PC-9 (cell line): ENCODE results near the gene SHF. TPM values are rescaled to one million over a fixed set of nuclear protein-coding genes. Genes with fewer than 3 reads are reported as not detected.

ENCODE experiments used
- BruUV-seq: library from RNA; stranded (reverse); fragments of 400-500 nt; replicated peaks from 2 replicates; lab custom pipeline; 2021; lab: Mats Ljungman, UMichigan
- CTCF ChIA-PET: fragments of 300-600 bp; sonication (Branson Sonifier 250); formaldehyde crosslinking; loops from one replicate; lab custom pipeline; 2022; ENCODE audit warnings: antibody characterized with exemption; lab: Charles Lee
- POLR2A ChIA-PET: fragments of 300-600 bp; sonication (Branson Sonifier 250); formaldehyde crosslinking; loops from one replicate; lab custom pipeline; 2022; ENCODE audit warnings: antibody characterized with exemption; ENCODE audit not compliant: unreplicated experiment; lab: Charles Lee
- DNase-seq, 2 experiments: peaks; one replicate each; pipeline versions ENCODE4 v3.0.0 to v3.0.0-alpha.2; 2015 to 2022; ENCODE audit warnings: mixed read lengths in 1 of 2
- H2AFZ ChIP-seq: fragments of 200-600 bp; sonication (generic); 2 replicates; pipeline ENCODE4 v1.8.1; 2017; ENCODE audit warnings: antibody characterized with exemption
- H3F3A ChIP-seq: fragments of 200-600 bp; sonication (generic); 2 replicates; pipeline ENCODE4 v1.8.1; 2017; ENCODE audit warnings: antibody characterized with exemption, mild to moderate bottlenecking, low read depth; ENCODE audit not compliant: insufficient read depth
- H3K27ac ChIP-seq: fragments of 200-600 bp; sonication (generic); 2 replicates; pipeline ENCODE4 v1.6.1; 2016; ENCODE audit warnings: mixed run types
- H3K27me3 ChIP-seq: fragments of 200-600 bp; sonication (generic); 2 replicates; pipeline ENCODE4 v1.6.1; 2016; ENCODE audit warnings: low read depth, mixed run types; ENCODE audit not compliant: insufficient read depth
- H3K36me3 ChIP-seq: fragments of 200-600 bp; sonication (generic); 2 replicates; pipeline ENCODE4 v1.6.1; 2016; ENCODE audit warnings: low read depth, mixed run types
- H3K4me1 ChIP-seq: fragments of 200-600 bp; sonication (generic); replicated peaks from 2 replicates; pipeline ENCODE4 v1.6.1; 2016; ENCODE audit warnings: mixed run types; ENCODE audit not compliant: insufficient read depth
- H3K4me2 ChIP-seq: fragments of 200-600 bp; sonication (generic); 2 replicates; pipeline ENCODE4 v1.6.1; 2017; ENCODE audit warnings: mixed run types
- H3K4me3 ChIP-seq: fragments of 200-600 bp; sonication (generic); 2 replicates; pipeline ENCODE4 v1.6.1; 2016; ENCODE audit warnings: mixed run types
- H3K79me2 ChIP-seq: fragments of 200-600 bp; sonication (generic); 2 replicates; pipeline ENCODE4 v1.6.1; 2017; ENCODE audit warnings: low read depth, mixed run types
- H3K9me2 ChIP-seq: fragments of 200-600 bp; sonication (generic); 2 replicates; pipeline ENCODE4 v1.8.1; 2017; ENCODE audit warnings: mild to moderate bottlenecking; ENCODE audit not compliant: insufficient read depth
- H3K9me3 ChIP-seq: fragments of 200-600 bp; sonication (generic); 2 replicates; pipeline ENCODE4 v1.8.1; 2016; ENCODE audit warnings: low read depth; ENCODE audit not compliant: insufficient read depth
- H4K20me1 ChIP-seq: fragments of 200-600 bp; sonication (generic); 2 replicates; pipeline ENCODE4 v1.8.1; 2017; ENCODE audit not compliant: insufficient read depth
- EZH2 ChIP-seq: fragments of 200-600 bp; sonication (generic); IDR thresholded peaks from 2 replicates; pipeline ENCODE4 v1.8.0; 2017; ENCODE audit warnings: antibody characterized with exemption, low read depth
- intact Hi-C: fragments of 100-400 bp; cut with micrococcal nuclease; formaldehyde crosslinking; loops from one replicate; pipeline ENCODE4 v1.10.0; 2022; ENCODE audit not compliant: unreplicated experiment
- total RNA-seq: library from RNA; stranded (reverse); gene quantifications from 2 replicates; pipeline ENCODE4 v1.2.3, GENCODE V29; 2021
- TF ChIP-seq, protein P1 (sequence below): fragments of 200-600 bp; sonication (generic); conservative IDR thresholded peaks from 2 replicates; pipeline ENCODE4 v1.6.1; 2017; ENCODE audit warnings: mixed run types, antibody characterized with exemption, mild to moderate bottlenecking, moderate library complexity

Gene SHF
- total RNA-seq, 1 experiment from 2014 or later, result 6.1 TPM

GRCh38 chr15:45228931-45229330, 41.2 kb upstream of the SHF start:
- H3K4me2 ChIP-seq, result no peak overlapping the region
- no peak overlapping the region for H3K4me3 ChIP-seq
- H3K9me3 ChIP-seq, result no peaks in the 10 kb centered on the region
- no peaks in the 10 kb centered on the region for H3K79me2 ChIP-seq
- H4K20me1 ChIP-seq, result no peaks in the 10 kb centered on the region
- POLR2A ChIA-PET, result no interaction called here
- no peaks in the 10 kb centered on the region for H3K9me2 ChIP-seq
- H3K4me1 ChIP-seq, result no peaks in the 10 kb centered on the region
- CTCF ChIA-PET, result no interaction called here
- H3K27ac ChIP-seq, result no peak overlapping the region
- no peaks in the 10 kb centered on the region for H3F3A ChIP-seq
- no peaks in the 10 kb centered on the region for H3K36me3 ChIP-seq
- no TSS peak for BruUV-seq
- H2AFZ ChIP-seq, result no peak overlapping the region
- intact Hi-C loops, result no loop called here
- DNase-seq, result no peak
- H3K27me3 ChIP-seq, result no peaks in the 10 kb centered on the region; the same call in 1 of the 2 replicates
- no peak for TF ChIP-seq EZH2
- TF ChIP-seq, protein P1, sequence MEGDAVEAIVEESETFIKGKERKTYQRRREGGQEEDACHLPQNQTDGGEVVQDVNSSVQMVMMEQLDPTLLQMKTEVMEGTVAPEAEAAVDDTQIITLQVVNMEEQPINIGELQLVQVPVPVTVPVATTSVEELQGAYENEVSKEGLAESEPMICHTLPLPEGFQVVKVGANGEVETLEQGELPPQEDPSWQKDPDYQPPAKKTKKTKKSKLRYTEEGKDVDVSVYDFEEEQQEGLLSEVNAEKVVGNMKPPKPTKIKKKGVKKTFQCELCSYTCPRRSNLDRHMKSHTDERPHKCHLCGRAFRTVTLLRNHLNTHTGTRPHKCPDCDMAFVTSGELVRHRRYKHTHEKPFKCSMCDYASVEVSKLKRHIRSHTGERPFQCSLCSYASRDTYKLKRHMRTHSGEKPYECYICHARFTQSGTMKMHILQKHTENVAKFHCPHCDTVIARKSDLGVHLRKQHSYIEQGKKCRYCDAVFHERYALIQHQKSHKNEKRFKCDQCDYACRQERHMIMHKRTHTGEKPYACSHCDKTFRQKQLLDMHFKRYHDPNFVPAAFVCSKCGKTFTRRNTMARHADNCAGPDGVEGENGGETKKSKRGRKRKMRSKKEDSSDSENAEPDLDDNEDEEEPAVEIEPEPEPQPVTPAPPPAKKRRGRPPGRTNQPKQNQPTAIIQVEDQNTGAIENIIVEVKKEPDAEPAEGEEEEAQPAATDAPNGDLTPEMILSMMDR, result no peak

- H4K20me1 ChIP-seq, result no peaks in the 10 kb centered on the region
- H3K27me3 ChIP-seq, result no peaks in the 10 kb centered on the region; the same call in 1 of the 2 replicates
- no peaks in the 10 kb centered on the region for H3K36me3 ChIP-seq
- no peaks in the 10 kb centered on the region for H3K9me3 ChIP-seq
- POLR2A ChIA-PET, result no interaction called here
- CTCF ChIA-PET, result interaction anchor here (0.6 kb wide), 1 partner anchor 79 kb away, joined by 10 read pairs; no protein-coding TSS in a partner anchor
- TF ChIP-seq EZH2, result no peak
- TF ChIP-seq, protein P1, result no peak
- H3K79me2 ChIP-seq, result no peaks in the 10 kb centered on the region
- no peaks in the 10 kb centered on the region for H3K9me2 ChIP-seq
- intact Hi-C loops, result no loop called here
- H3F3A ChIP-seq, result no peaks in the 10 kb centered on the region
- no TSS peak for BruUV-seq
- H3K27ac ChIP-seq, result no peak overlapping the region
- DNase-seq, result no peak
- no peak overlapping the region for H2AFZ ChIP-seq
- H3K4me2 ChIP-seq, result no peak overlapping the region
- no peaks in the 10 kb centered on the region for H3K4me1 ChIP-seq
- H3K4me3 ChIP-seq, result no peak overlapping the region
Observed at GRCh38 chr15:45225506-45226273, 37.9 kb upstream of the SHF start.

GRCh38 chr15:45224621-45225217, 37.0 kb upstream of the SHF start:
- CTCF ChIA-PET, result no interaction called here
- no peaks in the 10 kb centered on the region for H4K20me1 ChIP-seq
- POLR2A ChIA-PET, result no interaction called here
- intact Hi-C loops, result no loop called here
- H3K9me3 ChIP-seq, result no peaks in the 10 kb centered on the region
- no peak overlapping the region for H3K27ac ChIP-seq
- H3K79me2 ChIP-seq, result no peaks in the 10 kb centered on the region
- H2AFZ ChIP-seq, result no peak overlapping the region
- no peak for TF ChIP-seq EZH2
- TF ChIP-seq, protein P1, result no peak
- no peaks in the 10 kb centered on the region for H3K36me3 ChIP-seq
- no peak overlapping the region for H3K4me2 ChIP-seq
- no peaks in the 10 kb centered on the region; the same call in 1 of the 2 replicates for H3K27me3 ChIP-seq
- BruUV-seq, result no TSS peak
- H3F3A ChIP-seq, result no peaks in the 10 kb centered on the region
- H3K4me1 ChIP-seq, result no peaks in the 10 kb centered on the region
- no peaks in the 10 kb centered on the region for H3K9me2 ChIP-seq
- H3K4me3 ChIP-seq, result no peak overlapping the region
- DNase-seq, result no peak
